Activated CD4-positive, alpha-beta T cell treated with anti-CD3 and anti-CD28 coated beads, Interleukin-2, amount 50 U/mL, for 4 hours (primary cell): Measurements from ENCODE around the gene GALNT9.

Experiments used
- DNase-seq, 2 experiments: peaks; one replicate each; pipeline ENCODE4 v3.0.0-alpha.2; 2020

GALNT9 gene

DNA sequence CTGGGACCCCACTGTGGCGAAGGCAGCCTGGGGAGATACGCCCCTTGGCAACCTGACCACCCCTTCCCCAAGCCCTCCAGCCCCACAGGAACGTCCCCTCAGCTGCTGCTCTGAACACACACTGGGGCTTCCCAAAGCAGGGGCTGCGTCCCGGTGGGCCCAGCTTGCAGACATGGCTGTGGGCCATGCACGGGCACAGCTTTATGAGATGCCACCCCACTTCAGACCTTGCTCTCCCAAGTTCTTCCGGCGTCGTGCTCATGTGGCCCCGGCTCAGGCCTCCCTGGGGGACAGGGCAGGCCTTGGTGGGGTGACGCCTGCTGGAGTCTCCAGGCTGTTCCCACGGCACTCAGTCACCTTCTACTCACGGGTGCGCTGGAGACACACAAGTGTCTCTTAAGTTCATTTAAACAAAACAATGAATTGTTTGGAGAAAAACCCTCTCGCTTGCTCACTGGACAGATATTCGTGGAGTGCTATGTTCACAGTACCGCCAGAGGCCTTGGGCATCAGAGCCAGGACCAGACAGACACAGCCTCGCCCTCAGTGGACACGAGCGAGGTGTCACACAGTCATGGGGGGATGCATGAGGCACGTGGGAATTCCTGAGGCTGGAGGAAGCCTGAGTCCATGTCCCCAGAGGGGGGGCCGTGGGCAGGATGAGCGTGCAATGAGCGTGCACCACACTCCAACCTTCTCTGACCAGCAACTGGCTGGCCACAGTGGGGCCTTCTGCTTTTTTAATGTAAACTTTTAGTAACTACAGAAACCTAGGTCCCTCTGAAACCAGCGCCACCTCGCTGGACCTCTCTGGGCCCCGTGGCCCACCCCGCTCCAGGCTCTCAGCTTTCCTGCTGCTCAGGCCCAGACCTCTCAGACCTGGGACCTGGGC is 4.3 kb downstream of the GALNT9 start:
- no peak for DNase-seq

DNA sequence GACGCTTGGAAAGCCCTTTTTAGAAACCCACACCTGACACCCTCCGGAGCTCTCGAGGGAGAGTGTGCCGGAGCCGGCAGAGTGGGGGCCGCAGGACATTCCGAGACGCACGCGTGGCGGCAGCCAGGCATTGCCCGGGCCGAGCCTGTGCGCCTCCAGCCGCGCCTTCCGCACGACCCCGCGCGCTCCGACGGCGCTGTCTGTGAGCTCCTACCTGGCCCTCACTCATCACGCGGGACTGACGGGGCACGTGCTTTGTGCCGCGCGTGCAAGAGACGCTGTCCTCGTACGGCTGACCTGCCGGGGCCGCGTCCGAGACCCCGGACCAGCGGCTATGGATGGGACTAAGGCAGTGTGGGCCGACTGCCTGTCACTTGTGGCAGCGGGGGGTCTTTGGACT is 5.2 kb downstream of the GALNT9 start:
- no peak for DNase-seq

DNA sequence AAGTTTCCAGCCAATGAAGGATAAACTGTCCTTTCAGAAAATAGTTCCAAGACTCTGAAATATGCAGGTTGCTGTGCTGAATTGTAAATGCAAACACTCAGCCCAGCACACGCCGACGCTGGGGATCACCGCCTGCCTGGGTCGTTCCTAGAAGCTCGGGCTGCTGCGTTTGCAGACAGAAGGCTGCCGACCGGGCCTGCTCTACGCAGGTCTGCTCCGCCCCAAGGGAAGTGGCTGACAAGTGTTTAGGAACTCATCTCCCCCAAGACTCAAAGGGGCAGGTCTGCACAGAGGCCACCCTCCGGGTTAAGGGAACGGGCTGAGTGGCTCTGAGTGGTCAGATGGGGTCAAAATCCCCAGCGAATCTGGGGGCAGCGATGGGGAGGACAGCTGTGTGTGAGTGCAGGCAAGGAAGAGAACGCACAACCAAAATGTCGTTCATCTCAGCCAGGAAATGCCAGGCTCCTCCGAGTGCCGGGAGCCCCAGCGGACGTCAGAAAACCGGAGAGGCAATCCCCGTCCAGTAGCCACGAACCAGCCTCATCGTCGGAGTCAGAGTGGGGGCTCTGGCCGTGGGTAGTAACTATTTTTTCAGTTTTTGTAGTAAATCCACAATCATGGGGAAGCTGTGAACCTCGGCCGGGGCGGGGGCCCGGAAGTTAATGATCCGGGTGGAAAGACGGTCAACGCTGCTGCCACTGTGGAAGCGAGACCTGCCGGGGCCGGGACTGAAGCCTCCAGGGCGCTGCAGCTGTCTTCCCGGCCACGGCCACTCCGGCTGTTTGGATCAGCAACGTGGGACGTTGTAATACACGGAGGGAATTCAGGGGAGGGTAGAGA is 6.0 kb downstream of the GALNT9 start:
- DNase-seq: no peak

DNA sequence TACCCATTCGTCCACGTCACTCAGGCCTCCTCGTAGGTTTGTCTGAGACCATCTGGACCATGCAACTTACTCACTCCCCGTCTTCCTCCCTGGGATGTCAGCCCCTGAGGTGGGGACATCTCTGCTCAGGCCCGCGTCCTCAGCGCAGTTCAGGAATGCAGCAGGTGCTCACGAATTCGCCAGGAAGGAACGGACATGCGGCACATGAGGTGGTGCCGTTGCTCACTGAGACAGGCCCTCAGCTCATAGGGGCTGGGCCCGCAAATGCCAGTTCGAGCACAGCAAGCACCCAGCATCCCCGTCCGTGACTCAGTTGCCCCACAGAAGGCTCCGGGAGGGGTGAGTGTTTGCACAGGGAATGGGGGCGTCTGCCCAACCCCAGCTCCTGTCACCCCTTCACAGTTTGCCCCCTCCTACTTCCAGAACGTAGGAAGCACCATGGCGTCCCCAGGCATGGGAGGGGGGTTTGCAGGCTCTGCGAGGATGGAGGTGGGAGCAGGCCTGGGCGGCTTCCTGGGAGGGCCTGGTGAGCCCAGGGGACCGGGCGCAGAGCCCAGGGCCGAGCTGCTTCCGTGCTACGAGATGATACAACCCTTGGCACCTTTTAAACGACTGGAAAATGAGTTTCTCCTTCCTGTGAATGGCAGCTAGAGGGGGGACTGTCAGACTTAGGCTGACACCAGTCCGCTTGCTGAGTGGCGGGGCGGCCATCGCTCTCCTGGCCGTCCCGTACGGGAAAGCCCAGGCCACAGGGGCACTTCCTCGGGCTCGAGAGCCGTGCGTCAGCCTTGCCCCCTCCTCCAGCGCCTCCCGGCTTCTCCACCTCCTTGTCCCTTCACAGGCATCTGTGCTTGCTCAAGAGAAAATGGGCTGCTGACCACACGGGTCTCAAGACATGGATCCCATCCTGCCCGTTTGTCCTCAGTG is 6.9 kb downstream of the GALNT9 start:
- DNase-seq: no peak

DNA sequence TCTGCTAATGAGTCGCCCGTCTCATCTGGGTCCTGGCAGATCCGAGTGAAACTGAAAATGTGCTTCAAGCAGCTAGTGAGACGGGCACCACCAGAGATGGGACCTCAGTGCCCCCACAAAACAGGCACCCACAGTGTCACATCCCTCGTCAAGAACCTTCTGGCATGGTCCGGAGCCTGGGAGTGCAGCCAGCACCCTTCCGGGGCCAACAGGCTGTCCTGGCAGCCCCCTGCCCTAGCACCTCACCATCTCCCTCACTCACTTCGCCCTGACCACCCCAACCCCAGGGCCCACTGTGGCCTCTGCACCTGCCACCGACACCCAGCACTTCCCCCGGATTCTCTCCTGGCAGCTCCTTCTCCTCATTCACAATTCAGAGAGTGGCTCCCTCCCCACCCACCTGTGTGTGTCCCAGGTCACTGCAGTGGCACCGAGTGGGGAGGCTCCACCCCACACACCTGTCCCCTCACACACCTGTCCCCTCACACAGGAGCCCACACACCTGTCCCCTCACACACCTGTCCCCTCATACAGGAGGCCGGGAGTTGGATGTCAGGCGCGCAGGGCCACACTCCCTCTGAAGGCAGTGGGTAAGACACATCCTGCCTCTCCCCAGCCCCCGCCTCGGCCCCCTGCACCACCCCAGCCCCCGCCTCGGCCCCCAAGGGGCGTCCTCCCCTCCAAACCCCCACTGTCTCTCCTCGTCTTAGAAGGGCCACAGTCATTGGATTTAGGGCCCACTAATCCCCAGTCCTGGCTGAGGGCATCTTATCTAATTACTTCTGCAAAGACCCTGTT is 7.9 kb downstream of the GALNT9 start:
- DNase-seq: no peak

DNA sequence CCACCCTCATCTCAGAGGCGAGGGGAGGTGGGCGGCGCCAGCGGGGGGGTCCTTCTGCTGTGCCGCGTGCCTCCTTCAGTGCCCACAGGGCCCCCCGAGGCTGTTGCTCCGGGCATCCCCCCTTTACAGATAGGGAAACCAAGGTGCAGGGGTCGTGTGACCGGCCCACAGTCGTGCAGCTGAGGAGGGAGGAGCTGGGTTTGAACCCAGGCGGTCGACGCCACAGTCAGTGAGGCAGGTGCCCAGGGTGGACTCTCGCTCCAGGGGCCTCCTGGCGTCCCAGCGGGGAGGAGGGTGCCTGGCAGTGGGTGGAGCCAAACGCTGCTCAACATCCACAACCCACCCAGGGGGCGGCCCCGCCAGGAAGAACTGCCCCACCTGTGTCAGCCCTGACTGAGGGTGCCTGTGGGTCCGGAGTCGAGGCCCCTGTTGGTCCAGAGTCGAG is 8.6 kb downstream of the GALNT9 start:
- no peak for DNase-seq

DNA sequence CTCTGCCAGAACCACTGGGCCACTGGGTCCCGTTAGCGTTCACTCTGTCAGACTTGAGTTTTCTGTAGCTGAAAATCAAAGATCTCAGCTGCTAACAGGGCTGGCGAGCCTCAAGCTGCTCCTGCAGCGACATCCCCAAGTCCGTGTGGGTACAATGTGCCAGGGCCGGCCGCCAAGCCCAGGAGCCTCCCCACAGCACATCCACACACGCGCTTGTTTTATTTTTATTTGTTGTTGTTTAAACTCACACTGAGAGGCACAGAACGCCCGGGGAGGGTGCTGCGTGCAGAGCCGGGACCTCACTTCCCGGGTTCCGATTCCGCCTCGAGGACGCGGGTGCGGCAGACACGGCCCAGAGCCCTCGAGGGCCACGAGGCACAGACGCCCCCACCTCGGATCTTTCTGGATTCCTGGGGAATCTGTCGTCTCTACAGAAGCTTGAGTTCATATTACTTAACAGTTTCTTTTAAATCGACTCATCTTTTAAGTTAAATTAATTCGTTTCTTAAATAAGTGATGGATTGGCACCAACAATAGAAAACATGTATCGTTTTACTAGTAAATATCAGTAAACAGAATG is 9.3 kb downstream of the GALNT9 start:
- no peak for DNase-seq

DNA sequence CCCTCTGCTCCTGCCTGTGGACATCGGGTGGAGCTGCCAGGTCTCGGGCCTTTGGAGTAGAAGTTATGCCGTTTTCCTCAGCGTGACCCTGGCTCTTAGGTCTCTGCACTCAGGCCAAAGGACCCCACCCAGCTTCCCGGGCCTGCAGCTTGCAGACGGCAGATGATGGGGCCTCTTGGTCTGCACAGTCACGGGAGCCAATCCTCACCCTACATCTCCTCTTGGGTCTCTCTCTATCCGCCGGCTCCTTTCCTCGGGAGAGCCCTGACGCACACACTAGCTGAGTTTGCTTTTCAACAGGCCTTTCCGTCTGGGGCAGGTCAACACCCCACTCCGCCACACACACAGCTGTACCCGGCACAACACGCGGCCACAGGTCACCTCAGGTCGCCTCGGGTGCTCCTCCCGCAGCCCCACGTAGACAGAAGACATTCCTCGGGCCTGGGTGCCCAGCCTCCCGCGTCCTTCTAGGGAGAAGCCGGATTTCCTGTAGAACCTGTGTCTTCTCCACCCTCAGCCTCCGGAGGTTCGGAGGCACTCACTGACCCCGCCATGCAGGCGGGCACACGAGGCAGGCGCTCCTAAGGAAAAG is 9.9 kb downstream of the GALNT9 start:
- no peak for DNase-seq

DNA sequence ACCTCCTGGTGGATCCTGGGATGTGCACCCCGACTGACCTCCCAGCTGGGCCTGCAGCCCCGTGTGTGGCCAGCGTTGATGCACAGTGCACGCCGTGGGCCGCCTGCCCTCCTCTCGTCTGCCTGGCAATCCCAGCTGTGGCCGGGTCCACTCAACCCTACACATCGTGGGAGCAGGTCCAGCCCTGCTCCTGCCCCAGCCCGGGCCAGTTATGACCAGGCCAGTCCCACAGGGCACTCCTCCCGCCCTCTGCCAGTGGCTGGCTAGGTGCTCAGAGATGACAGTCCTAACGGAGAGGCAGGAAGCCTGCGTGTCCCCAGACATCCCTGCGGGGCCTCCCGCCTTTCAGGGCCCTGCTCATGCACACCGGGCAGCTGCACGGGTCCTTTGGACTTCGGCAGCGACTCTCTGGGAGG is 10.8 kb downstream of the GALNT9 start:
- no peak for DNase-seq

DNA sequence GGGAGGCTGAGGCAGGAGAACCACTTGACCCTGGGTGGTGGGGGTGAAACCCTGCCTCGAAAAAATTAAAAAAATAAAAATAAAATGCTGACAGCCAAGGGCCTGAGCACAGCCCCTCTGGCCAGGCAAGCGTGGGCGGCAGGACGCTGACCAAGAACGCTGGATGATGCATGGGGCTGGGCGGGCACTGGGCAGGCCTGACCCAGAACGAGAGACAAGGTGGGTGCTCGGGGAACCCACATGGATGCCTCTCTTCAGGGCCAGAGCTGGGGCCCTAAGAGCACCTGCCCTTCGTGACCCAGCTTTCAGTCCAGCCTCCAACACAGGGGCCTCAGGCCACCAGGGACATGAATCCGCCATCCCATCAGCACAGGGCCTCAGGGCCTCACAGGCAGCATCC is 11.3 kb downstream of the GALNT9 start:
- no peak for DNase-seq

DNA sequence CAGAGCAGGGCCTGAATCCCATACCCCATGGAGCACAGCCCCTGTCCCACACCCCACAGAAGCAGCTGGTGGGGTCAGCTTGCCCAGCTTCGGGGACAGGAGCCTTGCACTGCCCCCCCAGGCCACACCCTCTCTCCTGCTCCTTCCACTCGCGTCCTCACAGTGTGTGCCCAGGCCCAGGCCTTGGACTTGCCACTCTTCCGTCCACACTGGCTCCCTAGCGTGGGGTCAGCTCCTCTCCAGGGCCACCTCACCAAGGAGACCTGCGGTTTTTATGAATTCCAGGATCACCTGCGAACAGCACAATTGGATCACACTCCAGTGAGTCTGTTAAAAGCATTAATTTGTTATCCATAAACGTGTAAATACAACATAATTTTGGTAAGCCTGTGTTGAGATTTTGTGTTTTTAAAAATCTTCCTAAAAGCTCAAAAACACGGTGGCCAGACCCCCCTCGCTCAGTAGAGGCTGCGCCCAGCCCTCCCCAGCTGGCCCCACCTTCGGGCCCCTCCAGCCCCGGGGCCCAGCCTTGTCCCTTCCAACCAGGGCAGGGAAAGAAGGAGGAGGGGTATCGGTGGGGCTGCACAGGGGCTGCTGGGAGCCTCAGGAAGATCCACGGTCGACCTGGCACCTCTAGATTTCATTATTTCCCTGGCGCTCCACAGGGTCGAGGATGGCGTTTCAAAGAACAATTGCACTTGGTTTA is 12.0 kb downstream of the GALNT9 start:
- no peak for DNase-seq

DNA sequence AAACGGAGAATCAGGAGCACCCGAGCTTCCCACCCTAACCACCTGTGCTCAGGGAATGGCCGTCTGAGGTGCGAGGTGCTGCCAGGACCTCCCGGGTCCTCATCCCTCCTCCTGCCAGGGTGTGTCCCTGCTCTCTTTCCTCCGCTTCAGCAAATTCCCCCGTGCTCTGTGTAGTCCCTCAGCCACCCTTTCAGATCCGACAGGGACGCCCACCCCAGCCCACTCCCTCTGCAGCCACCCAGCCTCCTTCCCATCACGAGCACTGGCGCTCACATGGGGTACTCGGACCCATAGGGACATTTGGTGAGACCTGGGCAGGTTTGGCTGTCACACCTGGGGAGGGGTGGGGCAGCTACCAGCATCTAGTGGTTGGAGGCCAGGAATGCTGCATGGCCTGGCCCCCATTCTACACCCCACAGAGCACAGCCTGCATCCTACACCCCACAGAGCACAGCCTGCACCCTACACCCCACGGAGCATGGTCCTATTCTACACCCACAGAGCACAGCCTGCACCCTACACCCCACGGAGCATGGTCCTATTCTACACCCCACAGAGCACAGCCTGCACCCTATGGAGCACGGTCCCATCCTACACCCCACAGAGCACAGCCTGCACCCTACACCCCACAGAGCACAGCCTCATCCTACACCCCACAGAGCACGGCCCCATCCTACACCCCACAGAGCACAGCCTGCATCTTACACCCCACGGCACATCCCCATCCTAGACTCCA is 12.7 kb downstream of the GALNT9 start:
- DNase-seq: no peak

DNA sequence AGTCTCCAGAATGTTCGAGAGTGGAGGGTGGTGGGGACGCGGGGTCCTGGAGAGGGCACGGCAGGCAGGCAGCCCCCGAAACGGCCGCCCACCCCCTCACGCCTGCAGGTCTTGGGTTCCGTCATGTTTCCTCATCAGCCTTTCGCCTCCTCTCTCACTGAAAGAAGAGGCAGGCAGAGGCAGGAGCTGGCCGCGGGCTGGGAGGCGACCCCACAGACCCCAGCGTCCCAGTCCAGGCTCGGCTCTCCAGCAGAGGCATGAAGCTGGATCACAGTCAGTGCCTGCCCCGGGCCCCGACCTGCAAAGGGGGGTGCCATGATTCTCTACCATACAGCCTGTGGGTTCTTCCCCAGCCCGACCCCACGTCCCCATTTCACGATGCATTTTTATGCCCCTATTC is 13.4 kb downstream of the GALNT9 start:
- DNase-seq: no peak

DNA sequence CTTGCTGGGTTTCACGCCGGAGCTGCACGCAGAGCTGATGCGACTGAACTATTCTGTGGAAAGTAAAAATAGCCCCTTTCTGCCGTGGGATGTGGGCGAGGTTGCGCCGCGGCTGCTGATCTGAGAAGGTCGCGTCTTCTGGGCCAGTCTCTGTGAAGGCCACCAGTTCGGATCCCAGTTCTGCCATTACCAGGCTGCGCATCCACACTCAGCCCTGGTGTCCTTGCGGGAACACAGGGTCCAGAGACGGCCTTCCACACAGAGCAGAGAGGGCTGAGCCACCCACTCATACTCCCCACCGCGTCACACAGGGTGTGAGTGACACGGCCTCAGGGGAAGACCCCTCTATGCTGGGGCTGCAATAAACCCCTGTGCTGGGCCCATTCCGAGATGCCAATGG is 13.9 kb downstream of the GALNT9 start:
- no peak for DNase-seq

DNA sequence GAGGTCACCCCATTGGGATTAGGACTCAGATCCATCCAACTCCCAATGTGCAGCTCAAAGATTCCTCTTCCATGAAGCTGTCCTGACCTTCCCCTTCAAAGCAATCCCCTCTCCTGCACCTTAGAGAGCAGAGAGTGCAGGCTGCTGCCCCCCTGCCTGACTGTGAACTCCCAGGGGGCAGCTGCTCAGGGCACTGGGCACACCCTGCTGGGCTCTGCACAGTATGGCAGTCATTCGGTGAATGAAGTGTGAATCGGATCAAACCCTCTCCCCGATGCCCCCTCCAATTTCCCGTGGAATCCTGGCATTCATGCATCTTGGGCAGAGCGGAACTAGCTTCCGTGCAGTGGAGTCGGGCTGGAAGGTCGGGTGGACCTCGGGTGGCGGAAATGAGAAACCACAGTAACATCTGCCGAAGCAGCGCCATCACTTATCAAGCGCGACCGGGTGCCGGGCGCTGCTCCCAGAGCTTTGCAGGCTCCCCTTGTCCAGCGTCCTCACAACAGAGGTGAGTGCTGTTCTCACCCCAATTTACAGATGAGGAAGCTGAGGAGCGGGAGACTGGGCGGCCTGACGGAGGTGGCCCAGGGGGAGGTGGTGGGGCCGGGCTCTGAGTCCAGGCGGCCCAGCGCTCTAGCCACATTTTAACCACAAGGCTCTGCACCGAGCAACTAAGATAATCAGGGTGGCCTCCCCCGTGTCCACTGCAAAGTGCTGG is 14.7 kb downstream of the GALNT9 start:
- no peak for DNase-seq

DNA sequence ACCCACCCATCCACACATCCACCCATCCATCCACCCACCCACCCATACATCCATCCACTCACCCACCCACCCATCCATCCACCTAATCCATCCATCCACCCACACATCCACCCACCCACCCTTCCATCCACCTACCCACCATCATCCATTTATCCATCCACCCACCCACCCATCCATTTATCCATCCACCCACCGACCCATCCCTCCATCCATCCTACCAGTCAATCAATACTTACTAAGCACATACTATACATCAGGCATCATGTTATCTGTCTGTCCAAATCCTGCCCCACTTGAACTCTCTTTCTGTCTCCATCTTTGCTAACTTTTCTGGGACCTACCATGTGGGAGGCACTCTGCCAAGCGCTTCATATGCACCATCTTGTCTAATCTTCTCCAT is 15.4 kb downstream of the GALNT9 start:
- no peak for DNase-seq

DNA sequence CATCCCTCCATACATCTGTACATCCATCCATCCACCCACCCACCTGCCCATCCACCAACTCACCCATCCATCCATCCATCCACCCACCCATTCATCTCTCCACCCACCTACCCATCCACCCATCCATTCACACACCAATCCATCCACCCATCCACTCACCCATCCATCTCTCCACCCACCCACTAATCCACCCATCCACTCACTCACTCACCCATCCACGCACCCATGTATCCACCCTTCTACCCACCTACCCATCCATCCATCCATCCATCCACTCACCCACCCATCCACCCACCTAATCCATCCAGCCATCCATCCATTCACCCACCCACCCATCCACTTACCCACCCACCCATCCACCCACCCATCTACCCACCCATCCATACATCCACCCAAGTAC is 16.2 kb downstream of the GALNT9 start:
- DNase-seq: no peak

DNA sequence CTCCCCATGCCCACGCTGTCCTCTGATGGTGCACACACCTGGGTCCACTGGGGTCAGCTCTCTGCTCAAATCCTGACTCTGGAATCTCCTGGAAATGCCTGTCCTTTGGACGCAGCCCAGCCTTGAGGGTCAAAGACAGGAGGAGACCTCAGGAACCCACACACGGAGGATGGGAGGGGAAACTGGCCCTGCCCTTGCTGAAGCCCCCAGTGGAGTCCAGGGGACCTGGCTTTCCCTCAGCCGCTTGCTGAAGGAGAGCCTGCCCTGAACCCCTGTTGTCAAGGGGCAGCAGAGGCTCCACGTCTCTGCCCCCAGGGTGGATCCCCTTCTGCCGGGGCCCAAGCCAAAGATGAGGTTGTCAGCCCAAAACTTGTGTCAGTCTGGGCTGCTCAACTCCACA is 16.9 kb downstream of the GALNT9 start:
- no peak for DNase-seq
